ENCODE data around the gene KLK7. TPM values are rescaled to one million over a fixed set of nuclear protein-coding genes. Genes with fewer than 3 reads are reported as not detected.

The KLK7 gene
- total and polyA plus RNA-seq, 10 of the 15 experiments (the other 5 are each of a cell fraction or from before 2014, with no cell fraction given): not detected

GRCh38 chr19:51031880-51032225 lies 48.1 kb upstream of the KLK7 start (continued):
- TF ChIP-seq POLR2AphosphoS2 (IDR thresholded peaks at IDR 0.05; ENCODE audit: low read depth, low read length): no peak
- TF ChIP-seq RAD51 (IDR thresholded peaks at IDR 0.05): no peak
- TF ChIP-seq GABPA (IDR thresholded peaks at IDR 0.05; ENCODE audit: low read depth): no peak
- TF ChIP-seq IKZF2 (IDR thresholded peaks at IDR 0.05): no peak
- TF ChIP-seq, protein P1, sequence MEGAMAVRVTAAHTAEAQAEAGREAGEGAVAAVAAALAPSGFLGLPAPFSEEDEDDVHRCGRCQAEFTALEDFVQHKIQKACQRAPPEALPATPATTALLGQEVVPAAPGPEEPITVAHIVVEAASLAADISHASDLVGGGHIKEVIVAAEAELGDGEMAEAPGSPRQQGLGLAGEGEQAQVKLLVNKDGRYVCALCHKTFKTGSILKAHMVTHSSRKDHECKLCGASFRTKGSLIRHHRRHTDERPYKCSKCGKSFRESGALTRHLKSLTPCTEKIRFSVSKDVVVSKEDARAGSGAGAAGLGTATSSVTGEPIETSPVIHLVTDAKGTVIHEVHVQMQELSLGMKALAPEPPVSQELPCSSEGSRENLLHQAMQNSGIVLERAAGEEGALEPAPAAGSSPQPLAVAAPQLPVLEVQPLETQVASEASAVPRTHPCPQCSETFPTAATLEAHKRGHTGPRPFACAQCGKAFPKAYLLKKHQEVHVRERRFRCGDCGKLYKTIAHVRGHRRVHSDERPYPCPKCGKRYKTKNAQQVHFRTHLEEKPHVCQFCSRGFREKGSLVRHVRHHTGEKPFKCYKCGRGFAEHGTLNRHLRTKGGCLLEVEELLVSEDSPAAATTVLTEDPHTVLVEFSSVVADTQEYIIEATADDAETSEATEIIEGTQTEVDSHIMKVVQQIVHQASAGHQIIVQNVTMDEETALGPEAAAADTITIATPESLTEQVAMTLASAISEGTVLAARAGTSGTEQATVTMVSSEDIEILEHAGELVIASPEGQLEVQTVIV (IDR thresholded peaks at IDR 0.05; ENCODE audit: borderline replicate concordance, partially characterized antibody): no peak
- TF ChIP-seq, protein P2, sequence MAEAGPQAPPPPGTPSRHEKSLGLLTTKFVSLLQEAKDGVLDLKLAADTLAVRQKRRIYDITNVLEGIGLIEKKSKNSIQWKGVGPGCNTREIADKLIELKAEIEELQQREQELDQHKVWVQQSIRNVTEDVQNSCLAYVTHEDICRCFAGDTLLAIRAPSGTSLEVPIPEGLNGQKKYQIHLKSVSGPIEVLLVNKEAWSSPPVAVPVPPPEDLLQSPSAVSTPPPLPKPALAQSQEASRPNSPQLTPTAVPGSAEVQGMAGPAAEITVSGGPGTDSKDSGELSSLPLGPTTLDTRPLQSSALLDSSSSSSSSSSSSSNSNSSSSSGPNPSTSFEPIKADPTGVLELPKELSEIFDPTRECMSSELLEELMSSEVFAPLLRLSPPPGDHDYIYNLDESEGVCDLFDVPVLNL (IDR thresholded peaks at IDR 0.05; ENCODE audit: low read depth, low read length): no peak
- TF ChIP-seq SMC3 (IDR thresholded peaks at IDR 0.05; ENCODE audit: borderline replicate concordance, low read length): no peak

DNA sequence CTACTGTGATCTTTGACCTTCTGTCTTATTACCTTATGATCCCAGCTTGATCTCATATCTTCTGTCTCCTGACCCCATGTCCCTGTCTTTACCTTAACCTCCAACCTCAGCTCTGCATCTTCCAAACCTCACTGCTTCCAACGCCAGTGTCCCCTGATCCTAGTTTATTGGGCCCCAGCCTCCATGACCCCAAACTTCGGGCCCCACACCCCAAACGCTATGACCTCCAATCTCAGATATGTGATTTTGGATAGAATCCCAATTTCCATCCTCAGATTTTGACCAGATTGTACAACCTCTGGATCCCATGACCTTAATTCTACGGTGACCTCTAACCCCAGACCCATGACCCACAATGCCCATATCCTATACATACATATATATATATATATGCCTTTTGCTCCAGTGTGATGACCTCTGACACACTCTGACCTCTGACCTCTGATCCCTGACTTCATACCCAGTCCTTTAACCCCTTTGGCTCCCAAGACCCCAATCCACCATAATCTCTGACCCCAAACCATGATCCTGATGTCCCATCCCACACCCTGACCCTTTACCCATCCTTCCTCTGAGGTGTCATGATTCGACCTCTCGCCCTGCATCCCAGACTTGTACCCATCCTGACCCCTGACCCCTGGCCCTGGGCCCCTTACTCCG lies 47.6 kb upstream of the KLK7 start:
- DNase-seq (ENCODE audit: low read depth, low spot score) (no peak), ATAC-seq (no peak), FAIRE-seq (no peak)
- BruUV-seq (replicated peaks): no TSS peak
- CTCF ChIA-PET: no interaction called here
- Histone ChIP-seq H4K20me1 (ENCODE audit: control insufficient read depth, insufficient read depth) (no peaks in the 10 kb centered on the region), H3K9me3 (replicated peaks; ENCODE audit: control insufficient read depth, insufficient read depth, low read length) (no peaks in the 10 kb centered on the region), H3K36me3 (ENCODE audit: control insufficient read depth in 2 of 2, insufficient read depth in 2 of 2, low read length in 1 of 2) (no peaks in the 10 kb centered on the region), H3K79me2 (ENCODE audit: control insufficient read depth, insufficient read depth, low read length) (no peaks in the 10 kb centered on the region), H3K4me3 (no peak overlapping the region), H3K27me3 (replicated peaks in 1 of 2; ENCODE audit: control insufficient read depth in 2 of 2, insufficient read depth in 2 of 2, low read length in 1 of 2) (no peaks in the 10 kb centered on the region; a peak in 1 of 4 replicates), H3K9ac (ENCODE audit: control insufficient read depth, insufficient read depth, low read length) (no peak overlapping the region), H2AFZ (ENCODE audit: control insufficient read depth, low read depth, low read length) (no peak overlapping the region), H3K4me1 (ENCODE audit: control insufficient read depth, insufficient read depth, low read length) (no peaks in the 10 kb centered on the region), H3K4me2 (ENCODE audit: control insufficient read depth, insufficient read depth) (no peak overlapping the region), H3K27ac (ENCODE audit: control insufficient read depth, insufficient read depth) (no peak overlapping the region)
- RAD21 ChIA-PET (ENCODE audit: unreplicated experiment): no interaction called here
- SMC1A ChIA-PET (ENCODE audit: uncharacterized antibody, unreplicated experiment): no interaction called here
- TF ChIP-seq CREB1 (IDR thresholded peaks at IDR 0.05; ENCODE audit: low read depth) (no peak), KAT2A (conservative IDR thresholded peaks at IDR 0.05; ENCODE audit: control insufficient read depth, low read depth, low read length) (no peak), TAF1 (IDR thresholded peaks at IDR 0.05; ENCODE audit: borderline replicate concordance, low read depth, low read length) (no peak), MTA2 (IDR thresholded peaks at IDR 0.05; ENCODE audit: low read depth) (no peak)
- in situ Hi-C loops (cut with MboI) (no loop called here), intact Hi-C loops (cut with micrococcal nuclease; ENCODE audit: unreplicated experiment) (no loop called here)
- 15% methylated on average over 7 of the region's 7 CpGs for WGBS (ENCODE audit: insufficient coverage, insufficient replicate concordance, low lambda C conversion rate, missing lambda C conversion rate)
- POLR2A ChIA-PET: no interaction called here
